DMS 273 (cell line): ENCODE data around the gene KIAA1586.
"Not testable (repeated sequence)": the region's sequence is repeated elsewhere in the genome, so short reads cannot be mapped to it uniquely, and the experiment has no call there.

ENCODE experiments used
- DNase-seq: peaks from one replicate; lab custom pipeline; 2025; ENCODE audit not compliant: unreplicated experiment; lab: John Stamatoyannopoulos, UW

The KIAA1586 gene

GRCh38 chr6:57044061-57044460, 2.4 kb upstream of the KIAA1586 start:
- not testable (repeated sequence) for DNase-seq

GRCh38 chr6:57044568-57044967, 1.9 kb upstream of the KIAA1586 start:
- DNase-seq, result no peak

GRCh38 chr6:57047257-57047585, 728 bp downstream of the KIAA1586 start:
- DNase-seq, result not testable (repeated sequence)

DNA sequence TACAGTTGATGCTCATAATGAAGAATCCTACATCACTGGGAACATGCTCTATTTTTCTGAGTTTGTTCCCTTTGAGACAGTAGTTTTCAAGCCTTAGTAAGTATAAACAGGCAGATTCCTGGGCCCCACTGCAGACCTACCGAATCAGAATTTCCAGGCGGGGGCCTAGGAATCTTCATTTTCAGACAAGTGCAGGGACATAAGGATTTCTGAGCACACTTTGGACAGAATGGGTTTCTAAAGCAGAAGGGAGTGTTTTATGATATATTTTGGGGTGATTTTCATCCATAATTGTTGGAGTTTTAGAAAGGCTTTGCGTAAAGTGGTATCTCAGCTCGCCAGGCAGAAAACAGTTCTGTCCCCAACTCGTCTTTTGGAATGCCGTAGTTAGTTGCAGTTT, 1.4 kb downstream of the KIAA1586 start:
- not testable (repeated sequence) for DNase-seq

DNA sequence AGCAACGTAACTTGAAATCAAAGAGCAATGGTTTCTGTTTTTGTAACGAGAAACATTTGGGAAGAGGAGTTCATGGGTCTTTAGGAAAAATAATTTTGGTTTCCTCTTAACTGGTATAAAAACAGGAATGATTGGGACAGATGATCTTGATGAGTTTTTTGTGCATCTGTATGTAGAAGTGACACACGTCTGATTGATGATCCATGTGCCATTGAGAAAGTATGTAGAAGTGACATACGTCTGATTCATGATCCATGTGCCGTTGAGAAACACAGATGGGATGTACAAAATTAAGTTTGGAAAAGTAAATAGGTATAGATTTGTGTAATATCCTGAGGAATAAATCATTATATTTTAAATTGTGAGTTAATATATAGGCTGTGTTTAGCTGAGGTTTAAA, 2.1 kb downstream of the KIAA1586 start:
- DNase-seq, result no peak

GRCh38 chr6:57063847-57064246, 17.4 kb downstream of the KIAA1586 start:
- DNase-seq, result no peak

- no peak for DNase-seq
Measured at GRCh38 chr6:57064809-57065208, 18.3 kb downstream of the KIAA1586 start.

DNA sequence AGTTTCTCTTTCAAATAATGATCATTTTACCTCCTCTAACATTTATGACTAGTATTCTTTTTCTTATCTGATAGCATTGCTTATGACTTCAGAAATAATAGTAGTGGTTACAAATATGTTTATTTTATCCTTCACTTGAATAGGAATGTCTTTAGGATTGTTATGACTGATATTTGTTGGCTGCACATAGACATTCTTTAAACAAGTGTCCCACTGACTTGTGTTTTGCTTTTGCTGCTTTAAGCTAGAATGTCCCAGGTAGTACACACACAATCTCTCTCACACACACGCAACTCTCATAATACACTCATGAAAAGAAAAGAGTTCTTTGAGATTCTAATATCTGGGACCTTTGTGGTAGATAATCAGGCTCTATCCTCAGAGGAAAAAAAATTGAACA, 21.6 kb downstream of the KIAA1586 start:
- no peak for DNase-seq

DNA sequence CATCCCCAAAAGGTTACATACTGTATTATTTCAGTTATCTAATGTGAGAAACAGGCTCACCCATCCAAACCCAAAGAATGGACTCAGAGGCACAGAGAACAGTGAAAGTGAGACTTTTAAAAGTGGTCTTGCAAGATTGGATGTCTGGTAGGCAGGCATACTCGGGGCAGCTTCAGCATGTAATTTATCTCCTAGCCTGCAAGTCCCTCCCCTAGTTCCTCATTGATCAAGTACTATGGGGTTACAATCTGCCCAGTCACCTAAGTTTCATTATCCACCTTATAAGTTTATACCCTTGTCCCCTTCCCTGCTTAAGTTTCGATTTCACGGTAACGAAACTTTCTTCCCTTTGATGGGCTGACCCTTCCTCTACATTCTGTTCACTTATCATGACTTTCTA, 22.7 kb downstream of the KIAA1586 start:
- DNase-seq, result no peak

- DNase-seq, result no peak
Measured at GRCh38 chr6:57069920-57070331, 23.4 kb downstream of the KIAA1586 start.

GRCh38 chr6:57072108-57072507, 25.6 kb downstream of the KIAA1586 start:
- DNase-seq, result peak; percentile 17

- no peak for DNase-seq
Measured at GRCh38 chr6:57074383-57074782, 27.9 kb downstream of the KIAA1586 start.

DNA sequence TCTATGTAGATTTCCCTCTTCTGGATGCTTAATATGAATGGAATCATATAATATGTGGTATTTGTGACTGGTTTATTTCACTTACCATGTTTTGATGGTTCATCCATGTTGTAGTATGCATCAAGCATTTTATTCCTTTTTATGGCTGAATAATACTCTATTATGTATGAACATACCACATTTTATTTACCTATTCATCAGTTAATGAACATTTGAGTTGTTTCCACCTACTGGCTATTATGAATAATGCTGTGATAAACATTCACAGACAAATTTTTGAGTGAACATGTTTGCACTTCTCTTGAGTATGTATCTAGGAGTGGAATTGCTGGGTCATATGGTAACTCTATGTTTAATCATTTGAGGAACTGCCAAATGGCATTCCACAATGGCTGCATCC, 28.6 kb downstream of the KIAA1586 start:
- no peak for DNase-seq

- no peak for DNase-seq
Measured at GRCh38 chr6:57078531-57079207, 32.2 kb downstream of the KIAA1586 start.

GRCh38 chr6:57085471-57085870, 39.0 kb downstream of the KIAA1586 start:
- DNase-seq, result no peak

- no peak for DNase-seq
Measured at GRCh38 chr6:57086843-57087242, 40.4 kb downstream of the KIAA1586 start.

DNA sequence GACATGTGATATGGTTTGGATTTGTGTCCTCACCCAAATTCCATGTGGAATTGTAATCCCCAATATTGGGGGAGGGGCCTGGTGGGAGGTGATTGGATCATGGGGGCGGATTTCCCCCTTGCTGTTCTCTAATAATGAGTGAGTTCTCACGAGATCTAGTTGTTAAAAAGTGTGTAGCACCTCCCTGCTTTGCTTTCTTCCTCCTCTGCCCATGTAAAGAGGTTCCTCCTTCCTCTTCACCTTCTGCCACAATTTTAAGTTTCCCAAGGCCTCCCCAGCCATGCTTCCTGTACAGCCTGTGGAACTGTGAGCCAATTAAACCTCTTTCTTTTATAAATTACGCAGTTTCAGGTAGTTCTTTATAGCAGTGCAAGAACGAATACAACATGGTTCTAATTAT, 41.4 kb downstream of the KIAA1586 start:
- peak; percentile 14 for DNase-seq

DNA sequence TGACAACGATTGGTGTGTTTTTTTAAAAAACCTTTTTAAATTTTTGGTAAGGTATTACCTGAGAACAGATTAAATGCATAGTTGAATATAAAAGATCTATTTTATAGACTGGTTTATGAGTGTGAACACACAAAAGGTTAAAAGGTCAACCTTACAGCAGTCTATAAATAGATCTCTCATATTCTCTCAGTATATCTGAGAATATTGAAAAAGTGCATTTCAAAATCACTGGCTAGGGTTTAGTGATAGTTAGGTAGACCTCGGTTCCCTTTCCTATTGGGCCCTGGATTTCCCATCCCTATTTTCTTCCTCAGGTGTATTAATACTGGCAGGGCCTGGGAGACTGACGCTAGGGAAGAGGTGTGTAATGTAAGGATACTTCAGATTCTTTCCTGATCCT, 42.8 kb downstream of the KIAA1586 start:
- DNase-seq, result no peak

DNA sequence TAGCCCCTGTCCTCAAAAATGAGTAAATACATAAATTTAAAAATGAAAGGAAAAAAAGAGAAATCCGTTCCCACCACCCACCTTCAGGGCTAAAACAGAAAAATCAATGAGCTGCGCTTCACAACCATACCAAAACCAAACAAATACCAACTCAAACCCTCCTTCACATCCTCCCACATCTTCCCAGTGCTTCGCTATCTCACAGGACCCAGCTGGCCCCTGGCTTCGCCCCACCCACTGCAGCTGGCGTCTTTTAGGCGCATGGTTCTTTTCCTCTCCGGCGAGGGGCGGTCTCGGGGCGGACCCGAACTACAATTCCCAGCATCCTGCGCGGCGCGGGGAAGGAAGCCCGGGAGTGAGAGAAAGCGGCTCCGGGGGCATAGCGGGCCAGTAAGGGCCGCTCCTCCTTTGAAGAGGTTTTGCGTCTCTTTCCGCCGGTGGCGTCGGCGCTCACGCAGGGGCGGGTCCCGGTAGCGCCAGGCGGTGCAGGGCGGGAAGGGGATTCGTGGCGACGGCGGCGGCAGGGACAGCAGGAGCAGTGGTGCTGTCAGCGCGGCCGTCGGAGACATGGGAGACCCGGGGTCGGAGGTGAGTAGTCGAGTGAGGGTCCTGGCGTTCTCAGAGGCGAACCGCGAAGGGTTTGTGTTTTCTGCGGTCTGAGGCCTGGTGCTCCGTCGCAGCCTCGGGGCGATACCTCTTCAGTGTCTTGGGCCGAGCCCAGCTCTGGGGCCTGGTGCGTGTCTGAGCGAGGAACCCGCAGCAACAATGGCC, 43.4 kb downstream of the KIAA1586 start, which contains the start of gene ZNF451:
Gene ZNF451, plus strand, starts transcription at position 502 of the 771 bp plus-strand sequence. Its CDS starts 66 bp downstream, at position 568.
- DNase-seq, result peak; percentile 99

- DNase-seq, result not testable (repeated sequence)
Measured at GRCh38 chr6:57090458-57091067, 44.1 kb downstream of the KIAA1586 start.

DNA sequence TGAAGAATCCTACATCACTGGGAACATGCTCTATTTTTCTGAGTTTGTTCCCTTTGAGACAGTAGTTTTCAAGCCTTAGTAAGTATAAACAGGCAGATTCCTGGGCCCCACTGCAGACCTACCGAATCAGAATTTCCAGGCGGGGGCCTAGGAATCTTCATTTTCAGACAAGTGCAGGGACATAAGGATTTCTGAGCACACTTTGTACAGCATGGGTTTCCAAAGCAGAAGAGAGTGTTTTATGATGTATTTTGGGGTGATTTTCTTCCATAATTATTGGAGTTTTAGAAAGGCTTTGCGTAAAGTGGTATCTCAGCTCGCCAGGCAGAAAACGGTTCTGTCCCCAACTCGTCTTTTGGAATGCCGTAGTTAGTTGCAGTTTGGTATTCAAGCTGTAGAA, 44.9 kb downstream of the KIAA1586 start:
- not testable (repeated sequence) for DNase-seq

DNA sequence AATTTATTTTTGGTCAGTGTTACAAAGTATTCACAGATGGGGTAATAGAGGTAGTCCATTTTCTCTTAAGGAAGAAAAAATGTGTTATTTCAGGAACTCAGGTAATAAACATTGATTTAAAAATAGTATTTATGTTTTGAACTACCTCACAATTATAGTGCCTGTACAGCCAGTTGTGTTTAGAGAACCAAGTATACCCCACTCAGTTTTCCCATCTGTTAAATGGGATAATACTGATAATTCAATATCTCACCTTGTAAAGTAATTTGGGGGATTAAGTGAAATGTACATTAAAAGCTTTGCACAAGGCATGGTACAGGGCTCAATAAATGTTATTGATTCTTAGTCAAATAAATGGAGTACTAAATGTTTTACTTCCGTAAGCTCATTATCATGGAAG, 48.2 kb downstream of the KIAA1586 start:
- DNase-seq, result no peak
